ENCODE measurements around the gene ZFPM1. TPM values are rescaled to one million over a fixed set of nuclear protein-coding genes. Genes with fewer than 3 reads are reported as not detected.

The ZFPM1 gene
- total RNA-seq, 1 experiment from 2014 or later = 14.6 TPM

DNA sequence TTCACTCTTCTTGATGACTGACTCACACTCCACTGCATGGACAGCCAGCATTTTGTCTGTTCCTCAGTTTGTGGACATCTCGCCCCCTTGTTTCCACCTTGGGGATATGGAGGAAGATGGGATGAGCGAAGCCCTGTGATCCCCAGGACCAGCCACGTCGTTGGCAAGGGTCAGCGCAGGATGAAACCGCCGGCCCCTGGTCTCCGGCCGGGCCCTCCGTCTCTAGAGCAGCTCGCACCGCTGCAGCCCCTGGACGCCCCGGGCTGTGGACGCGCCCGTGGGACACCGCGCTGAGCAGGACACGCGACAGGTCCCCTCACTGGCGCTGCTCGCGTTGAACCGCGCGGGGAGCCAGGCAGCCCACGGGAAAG lies 116.5 kb downstream of the ZFPM1 start:
- ChIA-PET CTCF (interaction anchor here (0.6 to 2.0 kb wide), 7 partner anchors 8 to 790 kb away, joined by 3 to 15 read pairs (median 4); no protein-coding TSS in a partner anchor), RAD21 (ENCODE audit: low non-redundant PET in 1 of 2, low total read pairs in 2 of 2, uncharacterized antibody in 2 of 2, unreplicated experiment in 2 of 2) (interaction anchor here in 1 of 2 experiments (0.6 kb wide), 1 partner anchor 54 kb away, joined by 3 read pairs; no protein-coding TSS in a partner anchor), POLR2A (interaction anchor here (0.7 to 1.2 kb wide), 6 partner anchors 11 to 700 kb away, joined by 3 to 8 read pairs (median 3); partner anchors contain the start of genes APRT and SLC7A5)
- BruUV-seq (replicated peaks) = TSS peak; percentile 86
- 0 out of 2 replicates have a peak, but pooled peaks cover 5% of the 10 kb centered on the region for H4K20me1 ChIP-seq (ENCODE audit: insufficient read depth)
- H2AFZ ChIP-seq (ENCODE audit: low read depth, low read length, poor library complexity, severe bottlenecking) = no peak overlapping the region
- H3K36me3 ChIP-seq (ENCODE audit: control insufficient read depth in 1 of 2, insufficient read depth in 2 of 2, low read length in 2 of 2) = peaks cover 14 to 25% of the 10 kb centered on the region in 2 experiments; a peak in 3 of 4 replicates
- peaks cover 13 to 33% of the 10 kb centered on the region in 2 experiments for H3K4me1 ChIP-seq (ENCODE audit: control insufficient read depth in 1 of 2, insufficient read depth in 2 of 2, low read length in 2 of 2)
- TF ChIP-seq SIN3A (IDR thresholded peaks at IDR 0.05; ENCODE audit: low read depth) = no peak
- no peak for TF ChIP-seq ZFX (IDR thresholded peaks at IDR 0.05)
- no peak for TF ChIP-seq SP1 (IDR thresholded peaks at IDR 0.05; ENCODE audit: low read depth)
- TF ChIP-seq EZH2phosphoT487 (IDR thresholded peaks at IDR 0.05; ENCODE audit: borderline replicate concordance) = no peak
- TF ChIP-seq POLR2A (IDR thresholded peaks at IDR 0.05; ENCODE audit: borderline replicate concordance, extremely low read depth, insufficient read depth, insufficient read length) = no peak
- TF ChIP-seq, protein P1, sequence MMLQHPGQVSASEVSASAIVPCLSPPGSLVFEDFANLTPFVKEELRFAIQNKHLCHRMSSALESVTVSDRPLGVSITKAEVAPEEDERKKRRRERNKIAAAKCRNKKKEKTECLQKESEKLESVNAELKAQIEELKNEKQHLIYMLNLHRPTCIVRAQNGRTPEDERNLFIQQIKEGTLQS (IDR thresholded peaks at IDR 0.05) = no peak
- no peak for TF ChIP-seq ZNF274 (IDR thresholded peaks at IDR 0.05; ENCODE audit: low read depth, low read length)
- no peak for TF ChIP-seq EGR1 (IDR thresholded peaks at IDR 0.05; ENCODE audit: low read depth)
- TF ChIP-seq, protein P2, sequence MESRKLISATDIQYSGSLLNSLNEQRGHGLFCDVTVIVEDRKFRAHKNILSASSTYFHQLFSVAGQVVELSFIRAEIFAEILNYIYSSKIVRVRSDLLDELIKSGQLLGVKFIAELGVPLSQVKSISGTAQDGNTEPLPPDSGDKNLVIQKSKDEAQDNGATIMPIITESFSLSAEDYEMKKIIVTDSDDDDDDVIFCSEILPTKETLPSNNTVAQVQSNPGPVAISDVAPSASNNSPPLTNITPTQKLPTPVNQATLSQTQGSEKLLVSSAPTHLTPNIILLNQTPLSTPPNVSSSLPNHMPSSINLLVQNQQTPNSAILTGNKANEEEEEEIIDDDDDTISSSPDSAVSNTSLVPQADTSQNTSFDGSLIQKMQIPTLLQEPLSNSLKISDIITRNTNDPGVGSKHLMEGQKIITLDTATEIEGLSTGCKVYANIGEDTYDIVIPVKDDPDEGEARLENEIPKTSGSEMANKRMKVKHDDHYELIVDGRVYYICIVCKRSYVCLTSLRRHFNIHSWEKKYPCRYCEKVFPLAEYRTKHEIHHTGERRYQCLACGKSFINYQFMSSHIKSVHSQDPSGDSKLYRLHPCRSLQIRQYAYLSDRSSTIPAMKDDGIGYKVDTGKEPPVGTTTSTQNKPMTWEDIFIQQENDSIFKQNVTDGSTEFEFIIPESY (IDR thresholded peaks at IDR 0.05; ENCODE audit: extremely low read depth, insufficient replicate concordance, low read length) = no peak
- no peak for TF ChIP-seq JUND (IDR thresholded peaks at IDR 0.05)
- no peak for TF ChIP-seq CBX3 (IDR thresholded peaks at IDR 0.05; ENCODE audit: low read depth)
- TF ChIP-seq, protein P3, sequence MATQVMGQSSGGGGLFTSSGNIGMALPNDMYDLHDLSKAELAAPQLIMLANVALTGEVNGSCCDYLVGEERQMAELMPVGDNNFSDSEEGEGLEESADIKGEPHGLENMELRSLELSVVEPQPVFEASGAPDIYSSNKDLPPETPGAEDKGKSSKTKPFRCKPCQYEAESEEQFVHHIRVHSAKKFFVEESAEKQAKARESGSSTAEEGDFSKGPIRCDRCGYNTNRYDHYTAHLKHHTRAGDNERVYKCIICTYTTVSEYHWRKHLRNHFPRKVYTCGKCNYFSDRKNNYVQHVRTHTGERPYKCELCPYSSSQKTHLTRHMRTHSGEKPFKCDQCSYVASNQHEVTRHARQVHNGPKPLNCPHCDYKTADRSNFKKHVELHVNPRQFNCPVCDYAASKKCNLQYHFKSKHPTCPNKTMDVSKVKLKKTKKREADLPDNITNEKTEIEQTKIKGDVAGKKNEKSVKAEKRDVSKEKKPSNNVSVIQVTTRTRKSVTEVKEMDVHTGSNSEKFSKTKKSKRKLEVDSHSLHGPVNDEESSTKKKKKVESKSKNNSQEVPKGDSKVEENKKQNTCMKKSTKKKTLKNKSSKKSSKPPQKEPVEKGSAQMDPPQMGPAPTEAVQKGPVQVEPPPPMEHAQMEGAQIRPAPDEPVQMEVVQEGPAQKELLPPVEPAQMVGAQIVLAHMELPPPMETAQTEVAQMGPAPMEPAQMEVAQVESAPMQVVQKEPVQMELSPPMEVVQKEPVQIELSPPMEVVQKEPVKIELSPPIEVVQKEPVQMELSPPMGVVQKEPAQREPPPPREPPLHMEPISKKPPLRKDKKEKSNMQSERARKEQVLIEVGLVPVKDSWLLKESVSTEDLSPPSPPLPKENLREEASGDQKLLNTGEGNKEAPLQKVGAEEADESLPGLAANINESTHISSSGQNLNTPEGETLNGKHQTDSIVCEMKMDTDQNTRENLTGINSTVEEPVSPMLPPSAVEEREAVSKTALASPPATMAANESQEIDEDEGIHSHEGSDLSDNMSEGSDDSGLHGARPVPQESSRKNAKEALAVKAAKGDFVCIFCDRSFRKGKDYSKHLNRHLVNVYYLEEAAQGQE (IDR thresholded peaks at IDR 0.05; ENCODE audit: low read depth) = no peak
- TF ChIP-seq TCF7L2 (IDR thresholded peaks at IDR 0.05; ENCODE audit: borderline replicate concordance, extremely low read depth, insufficient read depth, insufficient read length) = no peak
- TF ChIP-seq, protein P4, sequence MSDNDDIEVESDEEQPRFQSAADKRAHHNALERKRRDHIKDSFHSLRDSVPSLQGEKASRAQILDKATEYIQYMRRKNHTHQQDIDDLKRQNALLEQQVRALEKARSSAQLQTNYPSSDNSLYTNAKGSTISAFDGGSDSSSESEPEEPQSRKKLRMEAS (IDR thresholded peaks at IDR 0.05) = no peak
- no peak for TF ChIP-seq CEBPB (IDR thresholded peaks at IDR 0.05; ENCODE audit: low read depth)
- no peak for TF ChIP-seq FOSL1 (IDR thresholded peaks at IDR 0.05; ENCODE audit: low read depth)
- no peak for TF ChIP-seq RAD21 (IDR thresholded peaks at IDR 0.05; ENCODE audit: low read depth)
- TF ChIP-seq EZH2 (IDR thresholded peaks at IDR 0.05) = no peak
- H3K9me2 ChIP-seq (ENCODE audit: insufficient read depth) = no peaks in the 10 kb centered on the region
- H3K9me3 ChIP-seq (ENCODE audit: control insufficient read depth in 1 of 2, insufficient read depth in 1 of 2, low read depth in 1 of 2, low read length in 2 of 2) = no peaks in the 10 kb centered on the region
- peak overlapping the region; percentile 60 for H3K27ac ChIP-seq (ENCODE audit: low read depth, low read length)
- intact Hi-C loops (cut with micrococcal nuclease) = no loop called here
- peak overlapping the region; percentile 87 for H3K9ac ChIP-seq (ENCODE audit: low read length)
- H3K4me2 ChIP-seq (ENCODE audit: low read length) = peak overlapping the region; percentile 86
- ATAC-seq (peak; percentile 33), DNase-seq (ENCODE audit: low read depth, low spot score) (no peak)
- no peaks in the 10 kb centered on the region for H3K27me3 ChIP-seq (ENCODE audit: insufficient read depth, low read length)
- H3K79me2 ChIP-seq (ENCODE audit: insufficient read depth, low read length) = peaks cover 47% of the 10 kb centered on the region
- H3K4me3 ChIP-seq (replicated peaks in 1 of 2; ENCODE audit: low read depth in 1 of 2, low read length in 2 of 2) = peak overlapping the region; percentile 59 to 92

All from HCT116 (cell line).